T-helper 1 cell (primary cell): ENCODE results near the gene TRIM60.
A peak's percentile ranks its signal among the peaks of the same experiment; 100 is the strongest.
"Not testable (repeated sequence)": the region's sequence is repeated elsewhere in the genome, so short reads cannot be mapped to it uniquely, and the experiment has no call there.

Experiments used
- DNase-seq, 5 donors: peaks; one replicate each; pipeline ENCODE4 v3.0.0-alpha.2; 2012 to 2020
- total RNA-seq, 4 donors: gene quantifications; one replicate each; lab custom pipeline; 2026; lab: John Stamatoyannopoulos, UW

The TRIM60 gene
- 0 reads per million in 4 donors for total RNA-seq

GRCh38 chr4:165031436-165032211 lies at the start of gene TRIM60:
Gene TRIM60 (plus strand): TSS chr4:165031999. CDS start chr4:165040073, 8,074 bp downstream.
- DNase-seq: no peak

GRCh38 chr4:164989471-164989870 lies 42.3 kb upstream of the TRIM60 start:
- DNase-seq: no peak

GRCh38 chr4:164990786-164991185 lies 41.0 kb upstream of the TRIM60 start:
- DNase-seq: not testable (repeated sequence)

- DNase-seq: not testable (repeated sequence)
These were observed 35.7 kb upstream of the TRIM60 start for GRCh38 chr4:164996123-164996522.

- no peak for DNase-seq
These were observed 34.5 kb upstream of the TRIM60 start for GRCh38 chr4:164997324-164997723.

- DNase-seq: no peak
These were observed 33.9 kb upstream of the TRIM60 start for GRCh38 chr4:164997941-164998340.

- DNase-seq: not testable (repeated sequence)
These were observed 33.2 kb upstream of the TRIM60 start for GRCh38 chr4:164998526-164999080.

- not testable (repeated sequence) for DNase-seq
These were observed 29.8 kb upstream of the TRIM60 start for GRCh38 chr4:165001957-165002356.

- DNase-seq: no peak
These were observed 26.4 kb upstream of the TRIM60 start for GRCh38 chr4:165005352-165005925.

GRCh38 chr4:165006456-165006855 lies 25.3 kb upstream of the TRIM60 start:
- DNase-seq: no peak

GRCh38 chr4:165006886-165007285 lies 24.9 kb upstream of the TRIM60 start:
- DNase-seq: no peak

- DNase-seq: peak in 1 of 5 donors; percentile 75
These were observed 22.1 kb upstream of the TRIM60 start for GRCh38 chr4:165009493-165010227.

GRCh38 chr4:165010487-165010886 lies 21.3 kb upstream of the TRIM60 start:
- DNase-seq: no peak

GRCh38 chr4:165010991-165011390 lies 20.8 kb upstream of the TRIM60 start:
- no peak for DNase-seq

- no peak for DNase-seq
These were observed 20.4 kb upstream of the TRIM60 start for GRCh38 chr4:165011403-165011802.

GRCh38 chr4:165013691-165014090 lies 18.1 kb upstream of the TRIM60 start:
- DNase-seq: no peak

- peak in 1 of 5 donors; percentile 8 for DNase-seq
These were observed 14.8 kb upstream of the TRIM60 start for GRCh38 chr4:165016971-165017370.

GRCh38 chr4:165019995-165020394 lies 11.8 kb upstream of the TRIM60 start:
- DNase-seq: not testable (repeated sequence)

- DNase-seq: not testable (repeated sequence)
These were observed 6.0 kb upstream of the TRIM60 start for GRCh38 chr4:165025782-165026181.

GRCh38 chr4:165027762-165028402 lies 3.9 kb upstream of the TRIM60 start:
- DNase-seq: no peak

- DNase-seq: no peak
These were observed 16.4 kb downstream of the TRIM60 start for GRCh38 chr4:165048170-165048569.

GRCh38 chr4:165052627-165053026 lies 20.8 kb downstream of the TRIM60 start:
- DNase-seq: no peak

- DNase-seq: no peak
These were observed 21.8 kb downstream of the TRIM60 start, which contains the start of gene TRIM75 for GRCh38 chr4:165053645-165054044. Gene TRIM75 (plus strand): TSS chr4:165053866. CDS start chr4:165059148, 5,282 bp downstream.
